ENCODE measurements around the gene ERVH48-1.
A peak's percentile ranks its signal among the peaks of the same experiment; 100 is the strongest.

The ERVH48-1 gene

DNA sequence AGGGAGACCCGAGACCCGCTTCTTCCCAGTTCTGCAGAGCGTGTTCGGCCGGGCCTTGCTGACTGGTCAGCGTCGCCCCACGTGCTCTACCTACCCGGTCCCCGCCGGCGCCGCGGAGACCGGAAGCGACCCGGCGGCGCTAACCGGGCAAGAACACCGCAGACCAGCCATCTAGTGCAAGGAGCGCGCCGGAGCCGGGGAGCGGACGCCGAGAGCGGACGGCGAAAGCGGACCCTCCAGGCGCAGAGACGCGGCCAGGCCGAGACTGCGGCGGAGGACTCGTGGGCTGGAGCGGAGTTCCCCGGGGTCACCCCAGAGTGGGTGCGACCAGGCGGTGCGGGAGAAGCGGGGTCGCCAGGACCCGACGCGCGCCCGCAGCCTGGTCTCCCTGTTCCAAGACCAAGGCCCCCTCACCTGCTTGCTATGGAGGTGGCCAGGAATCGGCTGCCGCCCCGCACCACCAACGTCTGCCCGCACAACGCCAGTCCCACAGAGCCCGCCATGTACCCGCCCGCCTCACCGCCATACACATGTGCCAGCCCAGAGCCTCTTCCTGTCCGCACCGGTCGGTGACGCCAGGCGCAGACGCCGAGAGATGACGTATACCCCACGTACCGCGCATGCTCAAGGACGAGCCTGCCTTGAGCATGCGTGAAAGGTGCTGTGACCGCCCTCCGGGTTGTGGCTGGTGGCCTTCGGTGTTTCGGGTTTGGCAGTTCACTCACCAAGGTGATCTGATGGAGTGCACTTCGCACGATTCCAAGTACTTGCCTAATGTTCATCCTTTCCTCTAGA lies 46.2 kb downstream of the ERVH48-1 start, which contains the start of gene WDR4:
TSS of gene WDR4 (minus strand) at position 547 of the 795 bp plus-strand sequence. CDS start at position 503, 44 bp downstream.
- CTCF ChIA-PET, result interaction anchor here (0.7 kb wide), 1 partner anchor 11 kb away, joined by 5 read pairs; no protein-coding TSS in a partner anchor
- POLR2A ChIA-PET, result interaction anchor here (1.0 to 2.5 kb wide), 5 partner anchors 8 to 18 kb away, joined by 3 to 23 read pairs (median 4); partner anchors contain the start of gene NDUFV3
- peak within 1 kb of the TSS; percentile 87 for H3K4me3 ChIP-seq (ENCODE audit: low read depth, low read length)
- H3K36me3 ChIP-seq (ENCODE audit: control insufficient read depth in 2 of 2, insufficient read depth in 1 of 2, low read length in 2 of 2), result peaks cover 21 to 22% of the 10 kb centered on the region in 2 experiments; a peak in 2 of 3 replicates
- H3K27ac ChIP-seq (ENCODE audit: extremely low read depth, low read depth, low read length), result peak within 1 kb of the TSS; percentile 69
- no peaks in the 10 kb centered on the region for H3K4me1 ChIP-seq (ENCODE audit: control insufficient read depth, insufficient read depth, low read length)
- H3K9me3 ChIP-seq (ENCODE audit: control insufficient read depth, insufficient read depth, low read depth, low read length), result no peaks in the 10 kb centered on the region
- peak; percentile 89 for TF ChIP-seq ZNF335 (tag by site-specific recombination; conservative IDR thresholded peaks at IDR 0.05)
- peak; percentile 73; the same call in 1 of the 2 replicates for TF ChIP-seq PATZ1 (tag by site-specific recombination; IDR thresholded peaks at IDR 0.05)
- TF ChIP-seq ZNF629 (tag by site-specific recombination; IDR thresholded peaks at IDR 0.05), result peak; percentile 87
- no peak for TF ChIP-seq ZNF133 (tag by site-specific recombination; IDR thresholded peaks at IDR 0.05)
- peak; percentile 76 for TF ChIP-seq ZFP69B (tag by site-specific recombination; IDR thresholded peaks at IDR 0.05)
- TF ChIP-seq ZNF580 (tag by site-specific recombination; IDR thresholded peaks at IDR 0.05), result peak; percentile 95
- no peak for TF ChIP-seq GLIS2 (tag by site-specific recombination; IDR thresholded peaks at IDR 0.05)
- no peak; the same call in none of the 2 replicates for TF ChIP-seq ZBTB48 (tag by site-specific recombination; IDR thresholded peaks at IDR 0.05)
- TF ChIP-seq, protein P1, sequence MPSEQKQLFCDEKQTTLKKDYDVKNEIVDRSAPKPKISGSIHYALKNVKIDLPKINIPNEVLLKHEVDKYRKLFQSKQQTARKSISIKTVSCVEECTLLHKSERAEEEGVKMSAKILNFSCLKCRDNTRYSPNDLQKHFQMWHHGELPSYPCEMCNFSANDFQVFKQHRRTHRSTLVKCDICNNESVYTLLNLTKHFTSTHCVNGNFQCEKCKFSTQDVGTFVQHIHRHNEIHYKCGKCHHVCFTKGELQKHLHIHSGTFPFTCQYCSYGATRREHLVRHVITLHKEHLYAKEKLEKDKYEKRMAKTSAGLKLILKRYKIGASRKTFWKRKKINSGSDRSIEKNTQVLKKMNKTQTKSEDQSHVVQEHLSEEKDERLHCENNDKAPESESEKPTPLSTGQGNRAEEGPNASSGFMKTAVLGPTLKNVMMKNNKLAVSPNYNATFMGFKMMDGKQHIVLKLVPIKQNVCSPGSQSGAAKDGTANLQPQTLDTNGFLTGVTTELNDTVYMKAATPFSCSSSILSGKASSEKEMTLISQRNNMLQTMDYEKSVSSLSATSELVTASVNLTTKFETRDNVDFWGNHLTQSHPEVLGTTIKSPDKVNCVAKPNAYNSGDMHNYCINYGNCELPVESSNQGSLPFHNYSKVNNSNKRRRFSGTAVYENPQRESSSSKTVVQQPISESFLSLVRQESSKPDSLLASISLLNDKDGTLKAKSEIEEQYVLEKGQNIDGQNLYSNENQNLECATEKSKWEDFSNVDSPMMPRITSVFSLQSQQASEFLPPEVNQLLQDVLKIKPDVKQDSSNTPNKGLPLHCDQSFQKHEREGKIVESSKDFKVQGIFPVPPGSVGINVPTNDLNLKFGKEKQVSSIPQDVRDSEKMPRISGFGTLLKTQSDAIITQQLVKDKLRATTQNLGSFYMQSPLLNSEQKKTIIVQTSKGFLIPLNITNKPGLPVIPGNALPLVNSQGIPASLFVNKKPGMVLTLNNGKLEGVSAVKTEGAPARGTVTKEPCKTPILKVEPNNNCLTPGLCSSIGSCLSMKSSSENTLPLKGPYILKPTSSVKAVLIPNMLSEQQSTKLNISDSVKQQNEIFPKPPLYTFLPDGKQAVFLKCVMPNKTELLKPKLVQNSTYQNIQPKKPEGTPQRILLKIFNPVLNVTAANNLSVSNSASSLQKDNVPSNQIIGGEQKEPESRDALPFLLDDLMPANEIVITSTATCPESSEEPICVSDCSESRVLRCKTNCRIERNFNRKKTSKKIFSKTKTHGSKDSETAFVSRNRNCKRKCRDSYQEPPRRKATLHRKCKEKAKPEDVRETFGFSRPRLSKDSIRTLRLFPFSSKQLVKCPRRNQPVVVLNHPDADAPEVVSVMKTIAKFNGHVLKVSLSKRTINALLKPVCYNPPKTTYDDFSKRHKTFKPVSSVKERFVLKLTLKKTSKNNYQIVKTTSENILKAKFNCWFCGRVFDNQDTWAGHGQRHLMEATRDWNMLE (tag by site-specific recombination; conservative IDR thresholded peaks at IDR 0.05; ENCODE audit: low read depth), result 0 out of 2 replicates have a peak, but pooled peaks have one; percentile 13
- TF ChIP-seq ZNF513 (tag by site-specific recombination; IDR thresholded peaks at IDR 0.05), result no peak
- TF ChIP-seq GLIS1 (tag by site-specific recombination; IDR thresholded peaks at IDR 0.05), result peak; percentile 11
- 0 out of 2 replicates have a peak, but pooled peaks have one; percentile 33 for TF ChIP-seq ZNF791 (tag by site-specific recombination; IDR thresholded peaks at IDR 0.05)
- TF ChIP-seq ZNF16 (tag by site-specific recombination; IDR thresholded peaks at IDR 0.05; ENCODE audit: low read depth), result no peak
- TF ChIP-seq, protein P2, sequence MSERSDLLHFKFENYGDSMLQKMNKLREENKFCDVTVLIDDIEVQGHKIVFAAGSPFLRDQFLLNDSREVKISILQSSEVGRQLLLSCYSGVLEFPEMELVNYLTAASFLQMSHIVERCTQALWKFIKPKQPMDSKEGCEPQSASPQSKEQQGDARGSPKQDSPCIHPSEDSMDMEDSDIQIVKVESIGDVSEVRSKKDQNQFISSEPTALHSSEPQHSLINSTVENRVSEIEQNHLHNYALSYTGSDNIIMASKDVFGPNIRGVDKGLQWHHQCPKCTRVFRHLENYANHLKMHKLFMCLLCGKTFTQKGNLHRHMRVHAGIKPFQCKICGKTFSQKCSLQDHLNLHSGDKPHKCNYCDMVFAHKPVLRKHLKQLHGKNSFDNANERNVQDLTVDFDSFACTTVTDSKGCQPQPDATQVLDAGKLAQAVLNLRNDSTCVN (tag by site-specific recombination; optimal IDR thresholded peaks at IDR 0.05), result peak; percentile 90
- TF ChIP-seq ZNF292 (tag by site-specific recombination; IDR thresholded peaks at IDR 0.05; ENCODE audit: borderline replicate concordance, low read depth), result no peak; the same call in 1 of the 2 replicates
- TF ChIP-seq, protein P3, sequence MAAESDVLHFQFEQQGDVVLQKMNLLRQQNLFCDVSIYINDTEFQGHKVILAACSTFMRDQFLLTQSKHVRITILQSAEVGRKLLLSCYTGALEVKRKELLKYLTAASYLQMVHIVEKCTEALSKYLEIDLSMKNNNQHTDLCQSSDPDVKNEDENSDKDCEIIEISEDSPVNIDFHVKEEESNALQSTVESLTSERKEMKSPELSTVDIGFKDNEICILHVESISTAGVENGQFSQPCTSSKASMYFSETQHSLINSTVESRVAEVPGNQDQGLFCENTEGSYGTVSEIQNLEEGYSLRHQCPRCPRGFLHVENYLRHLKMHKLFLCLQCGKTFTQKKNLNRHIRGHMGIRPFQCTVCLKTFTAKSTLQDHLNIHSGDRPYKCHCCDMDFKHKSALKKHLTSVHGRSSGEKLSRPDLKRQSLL (tag by site-specific recombination; IDR thresholded peaks at IDR 0.05), result peak; percentile 25; the same call in 1 of the 2 replicates
- TF ChIP-seq ZBTB17 (tag by site-specific recombination; IDR thresholded peaks at IDR 0.05), result peak; percentile 81
- peak; percentile 90 for TF ChIP-seq ZBTB20 (tag by site-specific recombination; IDR thresholded peaks at IDR 0.05)
- TF ChIP-seq ZBTB21 (tag by site-specific recombination; IDR thresholded peaks at IDR 0.05), result peak; percentile 79
- TF ChIP-seq, protein P4, sequence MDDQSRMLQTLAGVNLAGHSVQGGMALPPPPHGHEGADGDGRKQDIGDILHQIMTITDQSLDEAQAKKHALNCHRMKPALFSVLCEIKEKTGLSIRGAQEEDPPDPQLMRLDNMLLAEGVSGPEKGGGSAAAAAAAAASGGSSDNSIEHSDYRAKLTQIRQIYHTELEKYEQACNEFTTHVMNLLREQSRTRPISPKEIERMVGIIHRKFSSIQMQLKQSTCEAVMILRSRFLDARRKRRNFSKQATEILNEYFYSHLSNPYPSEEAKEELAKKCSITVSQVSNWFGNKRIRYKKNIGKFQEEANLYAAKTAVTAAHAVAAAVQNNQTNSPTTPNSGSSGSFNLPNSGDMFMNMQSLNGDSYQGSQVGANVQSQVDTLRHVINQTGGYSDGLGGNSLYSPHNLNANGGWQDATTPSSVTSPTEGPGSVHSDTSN (CRISPR knock-in tag; IDR thresholded peaks at IDR 0.05), result peak; percentile 80; the same call in 1 of the 2 replicates

Data from HEK293 (cell line).